Measurements from ENCODE around the gene ADGRD2.

Gene ADGRD2

GRCh38 chr9:124458441-124458840, 8.2 kb downstream of the ADGRD2 start:
- no peak for FAIRE-seq

- FAIRE-seq: no peak
Observed at GRCh38 chr9:124462739-124463138, 12.5 kb downstream of the ADGRD2 start.

GRCh38 chr9:124465736-124466135, 15.5 kb downstream of the ADGRD2 start:
- no peak for FAIRE-seq

GRCh38 chr9:124467410-124468060, 17.3 kb downstream of the ADGRD2 start:
- FAIRE-seq: no peak

GRCh38 chr9:124468061-124468740, 17.9 kb downstream of the ADGRD2 start:
- no peak for FAIRE-seq

- FAIRE-seq: no peak
Observed at GRCh38 chr9:124469011-124469832, 19.0 kb downstream of the ADGRD2 start.

GRCh38 chr9:124470306-124470705, 20.1 kb downstream of the ADGRD2 start:
- no peak for FAIRE-seq

- no peak for FAIRE-seq
Observed at GRCh38 chr9:124470726-124471125, 20.5 kb downstream of the ADGRD2 start.

GRCh38 chr9:124471761-124472160, 21.5 kb downstream of the ADGRD2 start:
- FAIRE-seq: no peak

- no peak for FAIRE-seq
Observed at GRCh38 chr9:124472770-124473169, 22.5 kb downstream of the ADGRD2 start.

- no peak for FAIRE-seq
Observed at GRCh38 chr9:124473310-124473709, 23.1 kb downstream of the ADGRD2 start.

GRCh38 chr9:124474151-124474550, 23.9 kb downstream of the ADGRD2 start:
- FAIRE-seq: no peak

- FAIRE-seq: no peak
Observed at GRCh38 chr9:124475158-124475867, 25.1 kb downstream of the ADGRD2 start.

GRCh38 chr9:124475868-124476690, 25.8 kb downstream of the ADGRD2 start:
- FAIRE-seq: no peak

GRCh38 chr9:124477211-124477647, 27.0 kb downstream of the ADGRD2 start:
- no peak for FAIRE-seq

GRCh38 chr9:124477648-124478285, 27.5 kb downstream of the ADGRD2 start:
- no peak for FAIRE-seq

GRCh38 chr9:124478354-124478753, 28.1 kb downstream of the ADGRD2 start:
- no peak for FAIRE-seq

- FAIRE-seq: no peak
Observed at GRCh38 chr9:124479371-124479770, 29.1 kb downstream of the ADGRD2 start.

- no peak for FAIRE-seq
Observed at GRCh38 chr9:124479947-124480620, 29.8 kb downstream of the ADGRD2 start.

- FAIRE-seq: peak; percentile 13
Observed at GRCh38 chr9:124480621-124480981, 30.4 kb downstream of the ADGRD2 start.

GRCh38 chr9:124481115-124481514, 30.9 kb downstream of the ADGRD2 start:
- FAIRE-seq: no peak
